Stimulated activated CD4-positive, alpha-beta T cell treated with anti-CD3 and anti-CD28 coated beads, Interleukin-12 subunit alpha, Interleukin-12 subunit beta, amount 100 ng/mL, for 24 hours (primary cell): ENCODE measurements around the gene PLIN5.

ENCODE experiments used
- DNase-seq, 2 experiments: peaks; one replicate each; pipeline ENCODE4 v3.0.0-alpha.2; 2020; ENCODE audit warnings: low read depth in 2 of 2

PLIN5 gene

GRCh38 chr19:4505570-4506448 is 29.2 kb downstream of the PLIN5 start:
- no peak for DNase-seq

GRCh38 chr19:4504891-4505569 is 30.0 kb downstream of the PLIN5 start:
- no peak for DNase-seq

GRCh38 chr19:4504297-4504701 is 30.7 kb downstream of the PLIN5 start:
- no peak for DNase-seq

DNA sequence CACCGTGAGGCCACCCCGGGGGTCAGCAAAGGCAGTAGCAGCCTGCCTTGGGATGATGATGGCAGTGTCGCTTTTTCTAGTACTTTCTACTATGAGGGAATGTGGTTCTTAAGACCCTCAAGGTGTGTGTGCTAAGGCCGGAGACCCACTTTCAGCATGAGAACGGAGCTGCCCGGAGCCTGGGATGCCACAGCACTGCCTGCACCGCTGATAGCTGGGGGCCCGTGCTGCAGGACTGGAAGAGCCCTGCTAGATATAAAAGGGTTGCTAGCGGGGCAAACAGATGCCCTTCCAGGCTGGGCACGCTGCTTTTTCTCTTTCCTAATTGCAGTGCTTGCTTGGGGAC is 31.2 kb downstream of the PLIN5 start:
- DNase-seq: no peak

GRCh38 chr19:4503132-4503824 is 31.7 kb downstream of the PLIN5 start:
- DNase-seq: no peak

GRCh38 chr19:4502282-4503131 is 32.5 kb downstream of the PLIN5 start:
- DNase-seq: no peak

DNA sequence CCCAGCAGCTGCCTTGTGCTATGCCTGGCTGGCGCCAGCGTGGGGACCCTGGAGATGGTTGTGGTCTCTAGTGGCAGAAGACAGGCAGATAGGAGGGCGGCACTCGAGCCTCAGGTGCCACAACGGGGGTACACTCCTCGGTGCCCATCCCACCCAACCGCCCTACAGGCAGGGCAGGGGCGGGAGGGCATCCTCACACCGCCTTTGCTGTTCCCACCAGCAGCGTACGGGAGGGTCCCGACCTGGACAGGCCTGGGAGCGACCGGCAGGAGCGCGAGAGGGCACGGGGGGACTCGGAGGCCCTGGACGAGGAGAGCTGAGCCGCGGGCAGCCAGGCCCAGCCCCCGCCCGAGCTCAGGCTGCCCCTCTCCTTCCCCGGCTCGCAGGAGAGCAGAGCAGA is 33.3 kb downstream of the PLIN5 start:
- no peak for DNase-seq

DNA sequence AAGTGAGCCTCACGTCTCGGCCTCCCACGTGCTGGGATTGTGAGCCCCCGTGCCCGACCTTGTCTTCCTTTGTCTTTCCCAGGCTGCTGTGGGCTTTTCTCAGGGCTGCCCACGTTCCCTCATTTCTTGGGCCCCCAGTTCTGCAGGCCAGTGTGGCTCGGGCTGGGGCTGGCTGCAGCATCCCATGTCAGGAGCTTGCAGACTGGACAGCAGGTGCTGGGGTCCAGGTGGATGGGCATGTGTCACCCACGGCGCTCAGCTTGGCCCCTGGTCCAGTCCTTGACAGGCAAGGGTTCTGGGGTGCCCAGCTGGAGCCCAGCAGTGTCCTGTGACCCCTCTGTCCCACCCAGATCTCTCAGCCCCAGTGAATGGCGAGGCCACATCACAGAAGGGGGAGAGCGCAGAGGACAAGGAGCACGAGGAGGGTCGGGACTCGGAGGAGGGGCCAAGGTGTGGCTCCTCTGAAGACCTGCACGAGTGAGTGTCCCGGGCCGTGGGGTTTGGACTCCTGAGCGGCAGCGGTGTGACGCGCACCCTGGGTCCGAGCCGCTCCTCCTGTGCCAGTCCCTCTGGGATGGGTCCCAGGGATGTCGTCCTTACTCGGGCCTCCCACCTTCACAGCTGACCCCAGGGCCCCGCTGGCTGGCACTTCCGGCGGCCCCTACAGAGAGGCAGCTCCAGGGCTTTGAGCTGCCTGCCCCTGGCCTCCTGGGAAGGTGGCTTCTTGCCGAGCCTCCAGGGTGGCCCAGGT is 34.0 kb downstream of the PLIN5 start:
- no peak for DNase-seq

DNA sequence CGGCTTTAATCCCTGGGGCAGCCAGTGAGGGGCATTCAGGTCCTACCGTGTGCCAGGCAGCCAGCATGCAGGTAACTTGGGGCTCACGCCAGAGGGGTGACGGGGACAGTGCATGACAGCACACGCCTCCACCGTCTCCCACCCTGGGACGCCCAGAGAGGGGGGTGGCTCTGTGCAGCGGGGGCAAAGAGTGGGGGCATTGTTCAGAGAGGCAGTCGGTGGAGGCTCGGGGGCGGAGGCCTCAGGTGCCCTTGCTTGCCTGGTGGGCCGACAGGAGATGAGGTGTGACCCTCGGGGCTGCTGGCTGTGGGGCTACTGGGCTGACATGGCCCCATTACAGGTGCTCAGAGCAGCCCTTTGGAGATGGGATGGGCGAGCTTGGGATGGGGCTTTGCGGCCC is 35.2 kb downstream of the PLIN5 start:
- DNase-seq: no peak

- DNase-seq: no peak
Observed at GRCh38 chr19:4499318-4499717, 35.7 kb downstream of the PLIN5 start.

DNA sequence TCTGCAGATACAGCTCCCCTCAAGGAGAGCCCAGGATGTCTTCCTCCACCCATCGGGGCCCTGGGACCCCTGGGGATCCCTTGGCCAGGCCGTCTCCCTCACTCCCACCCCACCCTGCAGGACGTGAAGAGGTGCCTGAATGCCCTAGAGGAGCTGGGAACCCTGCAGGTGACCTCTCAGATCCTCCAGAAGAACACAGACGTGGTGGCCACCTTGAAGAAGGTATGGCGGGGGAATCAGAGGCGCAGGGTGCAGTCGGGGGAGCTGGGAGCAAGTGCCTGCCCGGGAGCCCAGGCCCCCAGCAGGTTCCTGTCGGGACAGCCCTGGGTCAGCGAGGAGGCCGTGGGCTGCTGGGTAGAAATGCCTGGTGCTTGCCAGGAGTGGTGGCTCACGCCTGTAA is 36.3 kb downstream of the PLIN5 start:
- no peak for DNase-seq

DNA sequence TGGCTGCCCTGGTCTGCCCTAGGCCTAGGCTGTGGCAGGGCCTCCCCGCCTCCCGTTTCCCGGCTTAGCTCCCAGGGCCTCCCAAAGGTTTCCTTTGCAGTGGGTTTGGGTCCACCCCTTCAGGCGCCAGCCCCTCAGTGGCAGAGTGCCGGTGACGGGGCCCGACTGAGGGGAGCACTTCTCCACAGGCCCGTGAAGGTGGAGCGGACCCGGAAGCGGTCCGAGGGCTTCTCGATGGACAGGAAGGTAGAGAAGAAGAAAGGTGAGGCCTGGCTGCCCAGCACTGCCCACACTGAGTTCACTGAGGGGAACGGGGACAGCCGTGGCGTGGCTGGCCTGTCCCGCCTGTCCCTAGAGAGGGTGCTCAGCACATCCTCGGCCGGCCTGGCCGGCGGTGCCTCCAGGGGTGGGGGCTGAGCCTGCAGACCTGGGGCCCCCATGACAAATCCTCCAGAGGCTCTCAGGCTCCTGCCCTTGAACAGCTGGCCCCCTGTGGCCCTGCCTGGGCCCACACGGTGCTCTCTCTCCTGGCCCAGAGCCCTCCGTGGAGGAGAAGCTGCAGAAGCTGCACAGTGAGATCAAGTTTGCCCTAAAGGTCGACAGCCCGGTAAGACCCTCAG is 37.1 kb downstream of the PLIN5 start:
- DNase-seq: no peak

DNA sequence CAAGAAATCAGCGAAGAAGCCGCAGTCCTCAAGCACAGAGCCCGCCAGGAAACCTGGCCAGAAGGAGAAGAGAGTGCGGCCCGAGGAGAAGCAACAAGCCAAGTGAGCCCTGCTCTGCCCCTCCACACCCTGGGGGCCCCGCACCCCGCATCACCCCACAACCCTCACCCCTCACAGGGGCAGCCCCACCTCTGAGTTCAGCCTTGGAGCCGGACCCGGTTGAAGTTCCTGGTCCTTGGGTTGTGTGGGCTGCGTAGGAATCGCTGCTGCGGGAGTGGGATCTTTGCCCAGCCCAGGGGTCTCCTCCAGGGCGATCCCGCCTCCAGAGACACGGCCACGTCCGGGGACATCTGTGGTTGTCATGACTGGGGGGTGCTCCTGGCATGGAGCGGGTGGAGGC is 38.7 kb downstream of the PLIN5 start:
- DNase-seq: no peak

- no peak for DNase-seq
Observed at GRCh38 chr19:4495471-4495870, 39.6 kb downstream of the PLIN5 start.

- no peak for DNase-seq
Observed at GRCh38 chr19:4494691-4495064, 40.3 kb downstream of the PLIN5 start.

DNA sequence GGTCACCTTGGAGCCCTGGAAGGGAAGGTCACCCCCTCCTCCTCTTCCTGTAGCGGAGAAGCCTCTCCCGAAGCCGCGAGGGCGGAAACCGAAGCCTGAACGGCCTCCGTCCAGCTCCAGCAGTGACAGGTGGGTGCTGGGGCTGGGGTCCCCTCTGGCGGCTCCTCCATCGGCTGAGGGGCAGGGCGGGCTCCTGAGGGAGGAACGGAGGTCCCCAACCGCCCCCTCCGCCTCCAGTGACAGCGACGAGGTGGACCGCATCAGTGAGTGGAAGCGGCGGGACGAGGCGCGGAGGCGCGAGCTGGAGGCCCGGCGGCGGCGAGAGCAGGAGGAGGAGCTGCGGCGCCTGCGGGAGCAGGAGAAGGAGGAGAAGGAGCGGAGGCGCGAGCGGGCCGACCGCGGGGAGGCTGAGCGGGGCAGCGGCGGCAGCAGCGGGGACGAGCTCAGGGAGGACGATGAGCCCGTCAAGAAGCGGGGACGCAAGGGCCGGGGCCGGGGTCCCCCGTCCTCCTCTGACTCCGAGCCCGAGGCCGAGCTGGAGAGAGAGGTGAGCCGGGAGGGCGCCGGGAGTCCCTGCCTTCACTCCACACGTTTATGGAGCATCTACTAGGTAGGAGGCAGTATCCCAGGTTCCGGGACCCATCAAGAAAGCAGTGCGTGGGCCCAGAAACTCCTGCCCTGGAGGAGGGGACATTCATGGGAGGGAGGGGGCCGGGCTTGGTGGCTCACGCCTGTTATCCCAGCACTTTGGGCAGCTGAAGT is 40.9 kb downstream of the PLIN5 start:
- DNase-seq: no peak

DNA sequence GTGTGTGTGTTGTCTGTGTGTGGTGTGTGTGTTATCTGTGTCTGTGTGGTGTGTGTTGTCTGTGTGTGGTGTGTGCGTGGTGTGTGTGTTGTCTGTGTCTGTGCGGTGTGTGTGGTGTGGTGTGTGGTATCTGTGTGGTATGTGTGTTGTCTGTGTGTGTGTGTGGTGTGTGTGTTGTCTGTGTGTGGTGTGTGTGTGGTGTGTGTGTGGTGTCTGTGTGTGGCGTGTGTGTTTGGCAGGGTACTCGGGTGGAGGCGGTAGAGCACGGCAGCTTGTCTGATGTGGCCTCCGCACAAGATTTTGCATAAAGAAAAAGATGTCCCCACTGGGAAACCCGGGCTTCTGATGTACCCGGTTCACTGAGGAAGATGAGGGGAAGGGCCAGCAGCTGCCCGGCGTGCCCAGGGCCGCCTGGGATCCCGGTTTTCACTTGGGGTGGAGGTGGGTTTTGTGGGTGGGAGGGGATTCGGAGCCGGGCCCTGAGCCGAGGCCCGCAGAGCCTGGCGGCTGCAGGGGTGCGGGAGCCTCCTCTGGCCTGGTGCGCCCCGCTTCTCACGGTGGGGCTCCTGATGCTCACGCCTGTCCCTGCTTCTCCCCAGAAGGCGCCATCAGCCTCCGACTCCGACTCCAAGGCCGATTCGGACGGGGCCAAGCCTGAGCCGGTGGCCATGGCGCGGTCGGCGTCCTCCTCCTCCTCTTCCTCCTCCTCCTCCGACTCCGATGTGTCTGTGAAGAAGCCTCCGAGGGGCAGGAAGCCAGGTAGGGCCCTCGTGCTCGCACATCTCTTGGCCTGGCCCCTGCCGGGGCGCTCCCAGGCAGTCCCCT is 41.7 kb downstream of the PLIN5 start:
- no peak for DNase-seq

- no peak for DNase-seq
Observed at GRCh38 chr19:4492337-4493103, 42.5 kb downstream of the PLIN5 start.
